ENCODE measurements around the gene FAM193B. TPM values are rescaled to one million over a fixed set of nuclear protein-coding genes. Genes with fewer than 3 reads are reported as not detected.

The FAM193B gene
- polyA plus RNA-seq, 3 donors: 1.6 to 216 (median 1.9) TPM

DNA sequence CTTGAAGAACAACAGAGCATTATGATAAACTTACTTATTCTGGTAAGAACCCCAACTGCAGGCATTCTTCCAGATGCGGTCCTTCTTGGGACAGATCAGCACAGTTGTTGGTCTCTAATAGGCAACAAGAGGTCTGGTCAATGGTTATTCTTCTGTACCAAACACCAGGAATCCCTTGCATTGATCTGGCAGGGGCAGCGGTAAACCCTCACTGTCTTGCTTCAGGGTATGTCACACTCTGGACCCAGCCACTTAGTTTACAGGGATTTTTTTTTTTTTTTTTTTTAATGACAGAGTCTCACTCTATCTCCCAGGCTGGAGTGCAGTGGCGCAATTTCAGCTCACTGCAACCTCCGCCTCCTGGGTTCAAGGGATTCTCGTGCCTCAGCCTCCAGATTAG, 1.3 kb upstream of the FAM193B start:
- no peak overlapping the region for H3K4me3 Mint-ChIP-seq
- H3K9ac ChIP-seq (ENCODE audit: insufficient read depth, low read length, poor library complexity, severe bottlenecking): no peak overlapping the region
- no peaks in the 10 kb centered on the region for H3K27me3 ChIP-seq (ENCODE audit: control insufficient read depth in 2 of 2, insufficient read depth in 2 of 2, low read length in 2 of 2)
- no peak overlapping the region for H3K27ac ChIP-seq (ENCODE audit: low read depth in 1 of 2, low read length in 2 of 2)
- H3K9me3 ChIP-seq (replicated peaks in 1 of 2; ENCODE audit: control insufficient read depth in 1 of 2, insufficient read depth in 1 of 2, low read length in 2 of 2): no peaks in the 10 kb centered on the region
- peaks cover 0 to 22% of the 10 kb centered on the region in 2 donors for H3K36me3 ChIP-seq (replicated peaks in 1 of 2; ENCODE audit: control insufficient read depth in 1 of 2, insufficient read depth in 2 of 2, low read length in 2 of 2)
- DNase-seq: no peak
- peaks cover 17% of the 10 kb centered on the region in 2 donors for H3K36me3 Mint-ChIP-seq
- peaks cover 35% of the 10 kb centered on the region for H3K79me2 ChIP-seq (ENCODE audit: insufficient read depth, low read length)
- H3K27ac Mint-ChIP-seq: no peak overlapping the region
- no peak overlapping the region for H3K4me2 ChIP-seq (replicated peaks; ENCODE audit: extremely low read depth, low read length, poor library complexity, severe bottlenecking)
- peaks cover 0 to 1% (median 0%) of the 10 kb centered on the region in 7 donors for H3K9me3 Mint-ChIP-seq
- peaks cover 0 to 7% (median 3%) of the 10 kb centered on the region in 3 donors for H3K27me3 Mint-ChIP-seq (ENCODE audit: low read depth in 3 of 3)
- 100% methylated on average over 1 of the region's 5 CpGs for WGBS (ENCODE audit: insufficient coverage)
- H3K4me3 ChIP-seq (replicated peaks in 1 of 3; ENCODE audit: low read depth in 2 of 3, low read length in 3 of 3): no peak overlapping the region
- TF ChIP-seq, protein P1, sequence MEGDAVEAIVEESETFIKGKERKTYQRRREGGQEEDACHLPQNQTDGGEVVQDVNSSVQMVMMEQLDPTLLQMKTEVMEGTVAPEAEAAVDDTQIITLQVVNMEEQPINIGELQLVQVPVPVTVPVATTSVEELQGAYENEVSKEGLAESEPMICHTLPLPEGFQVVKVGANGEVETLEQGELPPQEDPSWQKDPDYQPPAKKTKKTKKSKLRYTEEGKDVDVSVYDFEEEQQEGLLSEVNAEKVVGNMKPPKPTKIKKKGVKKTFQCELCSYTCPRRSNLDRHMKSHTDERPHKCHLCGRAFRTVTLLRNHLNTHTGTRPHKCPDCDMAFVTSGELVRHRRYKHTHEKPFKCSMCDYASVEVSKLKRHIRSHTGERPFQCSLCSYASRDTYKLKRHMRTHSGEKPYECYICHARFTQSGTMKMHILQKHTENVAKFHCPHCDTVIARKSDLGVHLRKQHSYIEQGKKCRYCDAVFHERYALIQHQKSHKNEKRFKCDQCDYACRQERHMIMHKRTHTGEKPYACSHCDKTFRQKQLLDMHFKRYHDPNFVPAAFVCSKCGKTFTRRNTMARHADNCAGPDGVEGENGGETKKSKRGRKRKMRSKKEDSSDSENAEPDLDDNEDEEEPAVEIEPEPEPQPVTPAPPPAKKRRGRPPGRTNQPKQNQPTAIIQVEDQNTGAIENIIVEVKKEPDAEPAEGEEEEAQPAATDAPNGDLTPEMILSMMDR (IDR thresholded peaks at IDR 0.05): no peak
- no peak overlapping the region for H2AFZ ChIP-seq (ENCODE audit: insufficient read depth, low read depth, low read length, poor library complexity, severe bottlenecking)
- peaks cover 23% of the 10 kb centered on the region for H3K4me1 Mint-ChIP-seq
- peaks cover 16 to 19% of the 10 kb centered on the region in 2 donors for H3K4me1 ChIP-seq (ENCODE audit: control insufficient read depth in 1 of 2, insufficient read depth in 2 of 2, low read length in 2 of 2)
- peaks cover 31% of the 10 kb centered on the region for H4K20me1 ChIP-seq (ENCODE audit: insufficient read depth, low read length)
- intact Hi-C loops (cut with micrococcal nuclease): loop anchor here in 1 of 2 donors (5.0 kb wide), 1 partner anchor 42 kb away; no protein-coding TSS in a partner anchor

DNA sequence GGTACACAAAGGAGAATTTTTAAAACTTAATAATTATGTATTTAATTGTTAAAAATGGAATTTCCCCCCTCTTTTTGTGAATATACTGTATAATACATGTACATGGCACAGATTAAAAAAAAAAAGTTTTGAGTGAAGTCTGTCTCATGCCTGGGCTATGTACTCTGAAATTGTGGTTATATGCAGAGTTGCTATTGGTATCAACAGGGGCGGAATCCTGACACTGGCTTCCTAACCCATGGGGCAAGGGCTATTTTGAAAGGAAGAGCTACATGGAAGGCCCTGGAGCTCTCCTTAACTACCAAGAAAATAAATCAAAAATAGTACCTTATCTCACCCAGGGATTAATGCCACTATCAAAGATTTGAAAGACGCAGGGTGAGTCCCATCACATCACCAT, 865 bp upstream of the FAM193B start:
- Histone ChIP-seq H4K20me1 (ENCODE audit: insufficient read depth, low read length) (peaks cover 36% of the 10 kb centered on the region), H3K4me3 (replicated peaks in 1 of 3; ENCODE audit: low read depth in 2 of 3, low read length in 3 of 3) (peak overlapping the region in 1 of 3 experiments; percentile 75), H2AFZ (ENCODE audit: insufficient read depth, low read depth, low read length, poor library complexity, severe bottlenecking) (peak overlapping the region; percentile 72), H3K79me2 (ENCODE audit: insufficient read depth, low read length) (peaks cover 40% of the 10 kb centered on the region), H3K27ac (ENCODE audit: low read depth in 1 of 2, low read length in 2 of 2) (no peak overlapping the region), H3K36me3 (replicated peaks in 1 of 2; ENCODE audit: control insufficient read depth in 1 of 2, insufficient read depth in 2 of 2, low read length in 2 of 2) (peaks cover 0 to 26% of the 10 kb centered on the region in 2 donors), H3K27me3 (ENCODE audit: control insufficient read depth in 2 of 2, insufficient read depth in 2 of 2, low read length in 2 of 2) (no peaks in the 10 kb centered on the region), H3K9me3 (replicated peaks in 1 of 2; ENCODE audit: control insufficient read depth in 1 of 2, insufficient read depth in 1 of 2, low read length in 2 of 2) (no peaks in the 10 kb centered on the region), H3K4me1 (ENCODE audit: control insufficient read depth in 1 of 2, insufficient read depth in 2 of 2, low read length in 2 of 2) (peaks cover 16 to 19% of the 10 kb centered on the region in 2 donors), H3K4me2 (replicated peaks; ENCODE audit: extremely low read depth, low read length, poor library complexity, severe bottlenecking) (peak overlapping the region; percentile 86), H3K9ac (ENCODE audit: insufficient read depth, low read length, poor library complexity, severe bottlenecking) (no peak overlapping the region)
- H3K4me3 Mint-ChIP-seq: no peak overlapping the region
- peaks cover 25% of the 10 kb centered on the region for H3K4me1 Mint-ChIP-seq
- H3K9me3 Mint-ChIP-seq: no peaks in the 10 kb centered on the region
- 100% methylated on average over 2 of the region's 2 CpGs for WGBS (ENCODE audit: insufficient coverage)
- TF ChIP-seq, protein P1 (IDR thresholded peaks at IDR 0.05): no peak
- peaks cover 17% of the 10 kb centered on the region in 2 donors for H3K36me3 Mint-ChIP-seq
- peak overlapping the region in 1 of 7 donors; percentile 59 for H3K27ac Mint-ChIP-seq
- intact Hi-C loops (cut with micrococcal nuclease): loop anchor here in 1 of 2 donors (5.0 kb wide), 1 partner anchor 42 kb away; no protein-coding TSS in a partner anchor
- DNase-seq: no peak
- peaks cover 0 to 7% (median 2%) of the 10 kb centered on the region in 3 donors for H3K27me3 Mint-ChIP-seq (ENCODE audit: low read depth in 3 of 3)

Measured in CD14-positive monocyte (primary cell).